Measurements from ENCODE around the gene SPTBN1.

- TF ChIP-seq BRCA1 (CRISPR knock-in tag; IDR thresholded peaks at IDR 0.05) (no peak), IRF9 (CRISPR knock-in tag; IDR thresholded peaks at IDR 0.05; ENCODE audit: borderline replicate concordance) (no peak), ZNF430 (CRISPR knock-in tag; IDR thresholded peaks at IDR 0.05) (no peak), GABPB1 (CRISPR knock-in tag; IDR thresholded peaks at IDR 0.05) (no peak), POLR2A (IDR thresholded peaks at IDR 0.05; ENCODE audit: insufficient read depth in 1 of 2, low read depth in 2 of 2, low read length in 2 of 2) (no peak), CHD4 (IDR thresholded peaks at IDR 0.05; ENCODE audit: borderline replicate concordance, low read length) (no peak), EZH2 (conservative IDR thresholded peaks at IDR 0.05; ENCODE audit: low read depth, low read length) (no peak)
Measured at GRCh38 chr2:54479424-54479823, 23.3 kb downstream of the SPTBN1 start.
